ENCODE results near the gene CATSPERD.
"Not testable (repeated sequence)": the region's sequence is repeated elsewhere in the genome, so short reads cannot be mapped to it uniquely, and the experiment has no call there.

The CATSPERD gene

GRCh38 chr19:5698635-5699422 is 21.6 kb upstream of the CATSPERD start:
- no peak for DNase-seq

GRCh38 chr19:5700455-5701092 is 19.9 kb upstream of the CATSPERD start:
- no peak for DNase-seq

- DNase-seq, result not testable (repeated sequence)
These were observed 18.4 kb upstream of the CATSPERD start for GRCh38 chr19:5702053-5702410.

- no peak for DNase-seq
These were observed 16.3 kb upstream of the CATSPERD start for GRCh38 chr19:5703819-5704818.

- DNase-seq, result no peak
These were observed 14.9 kb upstream of the CATSPERD start for GRCh38 chr19:5705552-5705951.

- no peak for DNase-seq
These were observed 13.4 kb upstream of the CATSPERD start for GRCh38 chr19:5706876-5707573.

GRCh38 chr19:5707576-5708575 is 12.6 kb upstream of the CATSPERD start:
- no peak for DNase-seq

- DNase-seq, result no peak
These were observed 9.4 kb upstream of the CATSPERD start for GRCh38 chr19:5711025-5711424.

GRCh38 chr19:5711713-5712161 is 8.7 kb upstream of the CATSPERD start:
- no peak for DNase-seq

GRCh38 chr19:5713228-5713627 is 7.2 kb upstream of the CATSPERD start:
- DNase-seq, result no peak

- DNase-seq, result no peak
These were observed 5.6 kb upstream of the CATSPERD start for GRCh38 chr19:5714816-5715215.

GRCh38 chr19:5717215-5717935 is 3.1 kb upstream of the CATSPERD start:
- no peak for DNase-seq

GRCh38 chr19:5718037-5718578 is 2.3 kb upstream of the CATSPERD start:
- DNase-seq, result no peak

- no peak for DNase-seq
These were observed 1.7 kb upstream of the CATSPERD start for GRCh38 chr19:5718579-5719273.

GRCh38 chr19:5719274-5719960 is 1.0 kb upstream of the CATSPERD start:
- DNase-seq, result no peak

- DNase-seq, result no peak
These were observed 7.1 kb downstream of the CATSPERD start for GRCh38 chr19:5727453-5728050.

- DNase-seq, result not testable (repeated sequence)
These were observed 12.7 kb downstream of the CATSPERD start for GRCh38 chr19:5733172-5733571.

- no peak for DNase-seq
These were observed 18.0 kb downstream of the CATSPERD start for GRCh38 chr19:5738423-5738822.

GRCh38 chr19:5742051-5742450 is 21.6 kb downstream of the CATSPERD start:
- DNase-seq, result no peak
